ENCODE measurements around the gene CD1D.
A peak's percentile ranks its signal among the peaks of the same experiment; 100 is the strongest.

- TF ChIP-seq CTCF (IDR thresholded peaks at IDR 0.05 in 8 of 11, conservative IDR thresholded peaks at IDR 0.05 in 3 of 11) (no peak), POLR2A (IDR thresholded peaks at IDR 0.05) (peak in 1 of 3 donors; percentile 11), POLR2AphosphoS5 (IDR thresholded peaks at IDR 0.05) (peak; percentile 69 to 79 (median 77))
Observed at GRCh38 chr1:158180741-158181576, at the start of gene CD1D.

All from spleen (tissue), 7 donors.